PFSK-1 (cell line): ENCODE results near the gene HIP1.

Source experiments
- FOXP2 ChIP-seq: optimal IDR thresholded peaks from 2 replicates; pipeline ENCODE3; 2011; ENCODE audit warnings: borderline replicate concordance, control low read depth, inconsistent platforms; ENCODE audit not compliant: insufficient read depth; ENCODE audit errors: extremely low read length, extremely low read depth
- POLR2AphosphoS5 ChIP-seq: IDR thresholded peaks from 2 replicates; pipeline ENCODE4 v1.6.1; 2012; ENCODE audit warnings: low read depth, mild to moderate bottlenecking, control low read depth, low read length, moderate library complexity
- REST ChIP-seq, 2 experiments: IDR thresholded peaks; 2 replicates each; pipeline versions ENCODE4 v1.6.1 to v1.8.0; 2011 to 2012; ENCODE audit warnings: low read depth in 2 of 2, low read length in 2 of 2, control low read depth in 1 of 2, inconsistent platforms in 1 of 2, mild to moderate bottlenecking in 1 of 2, moderate library complexity in 1 of 2; ENCODE audit not compliant: insufficient read depth in 1 of 2
- SIN3A ChIP-seq: IDR thresholded peaks from 2 replicates; pipeline ENCODE4 v1.6.1; 2012; ENCODE audit warnings: mild to moderate bottlenecking, low read length, moderate library complexity, borderline replicate concordance; ENCODE audit not compliant: insufficient read depth
- TAF1 ChIP-seq: IDR thresholded peaks from 2 replicates; pipeline ENCODE4 v1.6.1; 2012; ENCODE audit warnings: low read length, control low read depth, borderline replicate concordance; ENCODE audit not compliant: insufficient read depth

GRCh38 chr7:75654855-75655254, 83.9 kb downstream of the HIP1 start:
- TF ChIP-seq REST (IDR thresholded peaks at IDR 0.05; ENCODE audit: insufficient read depth in 1 of 2, low read depth in 2 of 2, low read length in 2 of 2): no peak
- TF ChIP-seq TAF1: no peak
- no peak for TF ChIP-seq POLR2AphosphoS5
- TF ChIP-seq SIN3A: no peak
- no peak for TF ChIP-seq FOXP2
